HG03378 (cell line): ENCODE measurements around the gene MRPL33.

Experiments
- ATAC-seq: cut with Tn5 transposase; IDR thresholded peaks from one replicate; pipeline ENCODE4 v1.9.1; 2021; ENCODE audit warnings: mild to moderate bottlenecking, moderate library complexity; ENCODE audit not compliant: unreplicated experiment

The MRPL33 gene

GRCh38 chr2:27776097-27776496, 4.6 kb downstream of the MRPL33 start:
- ATAC-seq, result no peak

DNA sequence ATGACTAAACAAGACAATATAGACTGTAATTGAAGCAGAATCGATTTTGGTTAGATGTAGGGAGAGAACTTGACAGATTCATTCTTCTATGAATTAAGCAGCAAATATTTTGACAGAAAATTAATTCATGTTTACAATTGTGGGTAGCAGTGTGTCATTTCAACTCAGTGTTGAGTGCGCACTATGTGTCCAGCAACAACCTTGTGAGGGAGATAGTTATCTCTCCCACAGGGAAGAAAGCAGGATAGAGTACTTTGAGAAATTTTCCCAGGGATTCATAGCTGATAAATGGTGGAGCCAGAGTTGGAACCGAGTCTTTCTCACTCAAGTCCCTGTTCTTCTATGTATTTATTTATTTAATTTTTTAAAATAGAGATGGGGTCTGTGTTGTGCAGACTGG, 5.2 kb downstream of the MRPL33 start:
- no peak for ATAC-seq

DNA sequence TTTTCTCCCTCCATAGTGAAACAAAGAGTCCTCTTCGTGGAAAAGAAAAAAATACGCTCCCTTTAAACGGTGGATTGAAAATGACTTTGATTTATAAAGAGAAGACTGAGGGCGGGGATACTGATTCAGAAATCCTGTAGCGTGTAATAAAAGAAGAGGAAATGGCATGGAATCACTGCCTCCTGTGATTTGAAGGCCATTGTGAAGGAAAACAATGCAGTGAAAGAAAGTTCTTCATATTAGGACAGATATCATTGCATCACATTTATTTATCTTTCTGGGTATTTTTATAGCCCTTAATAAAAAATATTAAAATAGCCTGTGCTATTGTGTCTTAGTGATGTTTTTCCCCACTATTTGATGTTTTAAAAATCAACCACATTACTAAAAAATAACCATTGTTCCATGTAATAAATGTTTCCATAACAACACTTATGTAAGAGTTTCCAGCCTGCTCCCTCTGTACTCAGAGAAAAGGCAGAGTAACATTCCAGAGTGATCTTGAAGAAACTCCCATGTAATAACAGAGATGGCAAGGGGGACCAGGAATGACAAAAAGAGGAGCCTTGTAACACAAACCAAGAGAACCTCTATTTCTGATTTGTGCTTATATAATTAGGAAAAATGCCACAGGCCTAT, 8.0 kb downstream of the MRPL33 start:
- ATAC-seq, result no peak

GRCh38 chr2:27781496-27781895, 10.0 kb downstream of the MRPL33 start:
- ATAC-seq, result no peak

DNA sequence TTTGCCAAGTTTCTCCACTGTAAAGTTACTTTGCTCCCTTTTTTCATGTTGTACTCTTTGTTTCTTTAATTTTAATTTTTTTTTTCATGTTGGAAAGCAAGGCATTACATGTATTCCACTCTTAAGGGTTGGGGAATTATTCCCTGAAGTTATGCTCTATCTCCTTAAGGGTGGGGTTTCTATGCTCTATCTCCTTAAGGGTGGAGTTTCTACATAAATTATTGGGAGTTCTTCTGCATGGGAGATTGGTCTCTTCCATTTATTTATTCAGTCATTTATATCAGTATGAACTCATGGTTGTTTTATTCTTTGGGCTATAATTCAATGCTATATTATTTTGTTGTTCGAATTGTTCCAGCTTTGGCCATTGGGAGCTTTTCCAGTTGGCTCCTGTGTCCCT, 11.2 kb downstream of the MRPL33 start:
- ATAC-seq, result no peak

GRCh38 chr2:27790796-27791195, 19.3 kb downstream of the MRPL33 start:
- ATAC-seq, result no peak

DNA sequence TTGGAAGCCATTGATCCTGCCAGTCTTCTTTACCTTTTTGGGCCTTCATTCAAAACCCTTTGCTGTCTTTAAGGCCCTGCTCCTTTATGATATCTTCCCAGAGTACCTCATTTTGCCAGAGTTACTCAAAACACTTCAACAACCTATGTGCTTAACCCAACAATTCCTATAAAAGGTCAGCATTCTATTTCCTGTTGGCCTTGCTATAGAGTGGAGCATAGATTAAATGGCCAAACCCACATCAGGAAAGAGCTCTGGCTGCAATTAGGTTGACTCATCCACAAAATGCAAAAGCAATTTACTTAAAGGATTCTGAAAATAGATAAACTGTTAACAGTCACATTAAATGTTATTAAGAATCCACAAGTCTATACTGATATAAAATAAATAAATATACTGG, 21.2 kb downstream of the MRPL33 start:
- ATAC-seq, result no peak

- ATAC-seq, result no peak
These were observed 23.7 kb downstream of the MRPL33 start for GRCh38 chr2:27795093-27795834.

DNA sequence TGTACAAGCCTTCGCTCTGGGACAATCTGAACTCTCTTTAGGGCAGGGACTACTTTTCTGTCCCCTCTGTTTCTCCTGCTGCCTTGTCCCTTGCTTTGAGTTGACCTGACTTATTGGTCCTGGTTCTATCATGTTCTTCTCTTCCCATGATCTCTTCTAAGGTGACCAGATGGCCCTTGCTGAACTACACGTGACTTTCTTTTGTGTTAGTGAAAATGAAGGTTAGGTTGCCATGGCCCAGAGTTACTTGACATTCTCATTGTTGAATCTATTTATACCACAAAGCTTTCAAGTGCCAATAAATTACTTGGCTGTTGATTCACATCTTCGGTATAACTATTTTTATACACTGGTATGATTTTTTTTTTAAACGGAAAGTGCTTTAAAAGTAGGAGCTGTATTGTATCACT, 24.4 kb downstream of the MRPL33 start:
- no peak for ATAC-seq

DNA sequence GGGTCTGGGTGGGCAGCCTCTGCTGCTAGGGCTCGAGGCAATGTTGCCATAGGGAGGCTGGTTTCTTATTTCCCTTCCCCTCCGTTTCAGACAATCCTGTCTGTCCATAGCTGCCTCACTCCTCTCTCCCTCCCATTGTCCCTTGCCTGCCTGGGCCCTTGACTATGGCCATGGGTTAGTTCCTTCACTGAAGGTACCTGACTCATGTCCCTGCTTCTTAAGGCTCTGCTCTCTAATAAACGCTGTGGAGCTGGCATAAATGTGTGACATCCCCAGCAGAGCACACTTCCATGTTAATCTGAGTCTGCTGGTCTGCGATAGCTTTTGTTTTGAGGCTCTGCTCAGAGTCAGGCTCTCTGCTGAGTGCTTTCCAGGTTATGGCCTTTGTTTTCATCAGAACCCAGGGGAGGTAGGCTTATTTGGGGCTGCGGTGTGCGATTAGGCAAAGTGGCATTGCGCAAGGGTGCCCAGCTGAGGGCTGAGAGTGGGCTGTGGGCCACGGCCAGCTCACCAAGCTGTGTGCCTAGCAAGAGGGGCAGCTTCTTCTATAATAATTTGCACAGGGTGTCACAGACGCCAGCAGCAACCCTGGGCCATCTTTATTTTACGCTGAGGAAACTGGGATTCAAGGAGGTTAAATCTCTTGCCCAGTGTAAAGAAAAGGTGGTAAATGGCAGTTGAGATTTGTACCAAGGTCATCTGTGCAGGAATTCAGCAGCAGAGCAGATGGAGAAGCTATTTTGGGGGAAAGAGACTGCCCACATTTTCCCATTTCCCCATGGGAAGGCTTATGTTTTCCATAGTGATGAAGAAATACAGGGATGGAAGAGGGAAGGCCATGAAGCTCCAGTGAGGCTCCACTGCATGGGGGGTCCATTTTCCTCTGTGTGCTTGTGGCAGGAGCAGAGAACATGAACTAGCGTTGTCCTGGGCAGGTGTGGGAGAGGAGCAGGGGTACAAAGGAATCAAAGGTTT, 25.6 kb downstream of the MRPL33 start:
- ATAC-seq, result no peak

DNA sequence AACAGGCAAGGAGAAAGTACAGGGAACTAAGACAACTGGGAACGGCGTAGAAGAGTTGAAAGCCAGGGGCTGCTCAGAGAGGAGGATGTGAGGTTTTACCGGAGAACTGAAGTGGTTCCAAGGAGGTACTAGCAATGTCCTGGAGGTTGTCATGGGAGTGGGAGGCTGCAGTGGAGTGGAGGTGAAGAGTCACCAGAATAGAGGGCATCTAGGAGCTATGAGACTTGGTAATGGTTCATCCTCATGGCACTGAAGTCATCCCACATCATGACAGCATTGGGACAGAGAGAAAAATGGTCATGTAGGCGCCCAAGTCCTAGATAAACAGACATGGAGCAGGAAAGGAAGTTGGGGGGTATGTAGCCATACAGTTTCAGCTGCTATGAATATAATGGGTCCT, 26.3 kb downstream of the MRPL33 start:
- ATAC-seq, result no peak

GRCh38 chr2:27798486-27798885, 27.0 kb downstream of the MRPL33 start:
- no peak for ATAC-seq

DNA sequence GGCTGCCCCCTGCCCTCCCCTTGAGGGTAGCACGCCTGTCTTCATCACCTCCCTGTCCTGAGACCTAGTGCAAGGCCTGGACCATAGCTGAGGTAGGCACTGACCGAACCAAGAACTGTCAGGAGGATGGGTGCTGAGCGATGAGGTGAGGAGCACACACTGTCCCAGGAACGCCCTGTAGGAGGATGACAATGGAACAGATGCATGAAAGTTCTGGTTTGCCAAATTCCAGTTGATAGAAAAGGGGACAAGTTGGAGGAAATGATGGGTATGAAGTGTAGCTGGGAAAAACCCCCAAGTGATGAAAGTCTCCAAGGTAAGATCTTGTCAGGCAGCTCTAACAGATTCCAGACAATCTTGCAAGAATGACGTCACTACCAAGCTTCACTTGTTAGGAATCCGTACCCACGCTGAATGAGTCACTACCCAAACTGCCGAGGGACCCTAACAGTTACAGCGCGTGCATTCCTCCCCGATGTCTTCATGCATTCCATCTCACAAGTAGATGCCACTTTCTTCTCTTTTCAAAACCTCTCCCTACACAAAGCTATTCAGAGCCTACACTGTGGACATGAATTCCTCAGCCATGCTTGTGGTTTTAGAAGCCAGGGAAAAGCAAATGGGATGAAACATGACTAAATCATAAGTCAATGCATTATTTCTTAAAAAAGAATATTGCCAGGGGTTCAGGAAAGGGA, 27.6 kb downstream of the MRPL33 start:
- ATAC-seq, result no peak

GRCh38 chr2:27799646-27800010, 28.1 kb downstream of the MRPL33 start:
- no peak for ATAC-seq

- no peak for ATAC-seq
These were observed 29.3 kb downstream of the MRPL33 start for GRCh38 chr2:27800856-27801255.

- no peak for ATAC-seq
These were observed 31.0 kb downstream of the MRPL33 start for GRCh38 chr2:27802547-27802946.

GRCh38 chr2:27803046-27803445, 31.5 kb downstream of the MRPL33 start:
- no peak for ATAC-seq

- no peak for ATAC-seq
These were observed 32.6 kb downstream of the MRPL33 start for GRCh38 chr2:27804146-27804545.

DNA sequence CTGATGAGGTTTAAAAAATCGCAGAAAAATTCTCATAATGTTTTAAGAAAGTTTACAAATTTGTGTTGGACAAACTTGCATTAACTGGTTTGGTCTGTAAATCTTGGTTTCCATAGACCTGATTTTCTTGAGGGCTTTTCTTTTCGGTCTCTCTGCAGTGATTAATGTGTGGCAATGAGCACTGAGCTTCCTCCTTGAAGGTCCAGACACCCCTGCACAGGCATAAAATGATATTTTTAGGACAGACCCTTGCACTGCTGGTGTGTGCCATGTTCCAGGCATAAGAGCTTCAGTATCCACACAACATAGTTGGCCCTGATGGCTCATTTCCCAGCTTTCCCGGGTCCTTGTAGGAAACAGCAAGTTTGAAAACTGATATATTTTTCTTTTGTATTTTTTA, 33.7 kb downstream of the MRPL33 start:
- no peak for ATAC-seq

DNA sequence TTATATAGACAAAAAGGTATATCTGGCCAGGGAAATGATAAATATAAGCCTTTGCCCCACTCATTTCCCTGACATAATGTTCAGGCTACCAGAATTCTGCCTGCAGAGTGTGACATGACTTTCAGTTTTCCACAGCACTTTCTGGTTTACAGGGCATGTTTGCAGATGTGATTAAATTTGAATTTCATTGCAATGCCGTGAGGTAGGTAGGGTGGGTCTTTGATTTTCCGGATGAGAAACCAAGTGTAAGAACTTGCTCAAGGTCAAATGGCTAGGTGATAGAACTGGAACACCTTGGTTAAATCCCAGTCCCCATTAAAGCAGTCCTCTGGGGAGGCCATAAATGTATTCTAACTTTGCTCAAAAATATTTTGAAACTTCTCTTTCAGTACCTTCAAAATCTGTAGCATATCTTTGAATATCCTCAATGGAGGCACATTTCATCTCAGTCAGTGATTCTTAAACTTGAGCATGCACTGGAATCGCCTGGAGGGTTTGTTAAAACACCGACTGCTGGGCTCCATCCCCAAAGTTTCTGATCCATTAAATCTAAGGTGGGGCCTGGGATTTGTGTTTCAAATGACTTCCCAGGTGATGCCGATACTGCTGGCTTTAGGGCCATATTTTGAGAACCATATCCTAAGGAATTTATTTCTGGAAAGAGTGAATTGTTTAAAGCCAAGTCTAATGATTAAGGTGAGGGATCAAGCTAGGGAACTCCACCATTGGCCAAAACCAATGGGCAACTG, 35.0 kb downstream of the MRPL33 start:
- no peak for ATAC-seq
